ENCODE data around the gene SIRT4. TPM values are rescaled to one million over a fixed set of nuclear protein-coding genes. Genes with fewer than 3 reads are reported as not detected.

SIRT4 gene
- total RNA-seq, 1 experiment from 2014 or later: 1.5 TPM

- ATAC-seq: no peak
- no peak overlapping the region for H3K4me3 ChIP-seq (ENCODE audit: low read depth in 2 of 2, low read length in 2 of 2)
- no peaks in the 10 kb centered on the region for H3K36me3 ChIP-seq (ENCODE audit: control insufficient read depth, insufficient read depth, low read length)
- no peak for DNase-seq (ENCODE audit: low read depth, low spot score)
- POLR2A ChIA-PET: no interaction called here
- no peaks in the 10 kb centered on the region for H3K9me3 ChIP-seq (ENCODE audit: control insufficient read depth, insufficient read depth, low read depth, low read length)
- in situ Hi-C loops (cut with HindIII; ENCODE audit: low pct_unique_long_range_greater_than_20kb, low sequenced_read_pairs): no loop called here
- peaks cover 10% of the 10 kb centered on the region for H3K4me1 ChIP-seq (ENCODE audit: control insufficient read depth, insufficient read depth, low read length)
- no peaks in the 10 kb centered on the region for H3K27me3 ChIP-seq (ENCODE audit: control insufficient read depth, insufficient read depth, low read length)
- TF ChIP-seq, protein P1, sequence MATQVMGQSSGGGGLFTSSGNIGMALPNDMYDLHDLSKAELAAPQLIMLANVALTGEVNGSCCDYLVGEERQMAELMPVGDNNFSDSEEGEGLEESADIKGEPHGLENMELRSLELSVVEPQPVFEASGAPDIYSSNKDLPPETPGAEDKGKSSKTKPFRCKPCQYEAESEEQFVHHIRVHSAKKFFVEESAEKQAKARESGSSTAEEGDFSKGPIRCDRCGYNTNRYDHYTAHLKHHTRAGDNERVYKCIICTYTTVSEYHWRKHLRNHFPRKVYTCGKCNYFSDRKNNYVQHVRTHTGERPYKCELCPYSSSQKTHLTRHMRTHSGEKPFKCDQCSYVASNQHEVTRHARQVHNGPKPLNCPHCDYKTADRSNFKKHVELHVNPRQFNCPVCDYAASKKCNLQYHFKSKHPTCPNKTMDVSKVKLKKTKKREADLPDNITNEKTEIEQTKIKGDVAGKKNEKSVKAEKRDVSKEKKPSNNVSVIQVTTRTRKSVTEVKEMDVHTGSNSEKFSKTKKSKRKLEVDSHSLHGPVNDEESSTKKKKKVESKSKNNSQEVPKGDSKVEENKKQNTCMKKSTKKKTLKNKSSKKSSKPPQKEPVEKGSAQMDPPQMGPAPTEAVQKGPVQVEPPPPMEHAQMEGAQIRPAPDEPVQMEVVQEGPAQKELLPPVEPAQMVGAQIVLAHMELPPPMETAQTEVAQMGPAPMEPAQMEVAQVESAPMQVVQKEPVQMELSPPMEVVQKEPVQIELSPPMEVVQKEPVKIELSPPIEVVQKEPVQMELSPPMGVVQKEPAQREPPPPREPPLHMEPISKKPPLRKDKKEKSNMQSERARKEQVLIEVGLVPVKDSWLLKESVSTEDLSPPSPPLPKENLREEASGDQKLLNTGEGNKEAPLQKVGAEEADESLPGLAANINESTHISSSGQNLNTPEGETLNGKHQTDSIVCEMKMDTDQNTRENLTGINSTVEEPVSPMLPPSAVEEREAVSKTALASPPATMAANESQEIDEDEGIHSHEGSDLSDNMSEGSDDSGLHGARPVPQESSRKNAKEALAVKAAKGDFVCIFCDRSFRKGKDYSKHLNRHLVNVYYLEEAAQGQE (IDR thresholded peaks at IDR 0.05; ENCODE audit: insufficient read depth in 1 of 2, low read depth in 2 of 2, low read length in 1 of 2): no peak
- no peak for TF ChIP-seq TCF7L2 (IDR thresholded peaks at IDR 0.05; ENCODE audit: low read depth, low read length)
- TF ChIP-seq, protein P2, sequence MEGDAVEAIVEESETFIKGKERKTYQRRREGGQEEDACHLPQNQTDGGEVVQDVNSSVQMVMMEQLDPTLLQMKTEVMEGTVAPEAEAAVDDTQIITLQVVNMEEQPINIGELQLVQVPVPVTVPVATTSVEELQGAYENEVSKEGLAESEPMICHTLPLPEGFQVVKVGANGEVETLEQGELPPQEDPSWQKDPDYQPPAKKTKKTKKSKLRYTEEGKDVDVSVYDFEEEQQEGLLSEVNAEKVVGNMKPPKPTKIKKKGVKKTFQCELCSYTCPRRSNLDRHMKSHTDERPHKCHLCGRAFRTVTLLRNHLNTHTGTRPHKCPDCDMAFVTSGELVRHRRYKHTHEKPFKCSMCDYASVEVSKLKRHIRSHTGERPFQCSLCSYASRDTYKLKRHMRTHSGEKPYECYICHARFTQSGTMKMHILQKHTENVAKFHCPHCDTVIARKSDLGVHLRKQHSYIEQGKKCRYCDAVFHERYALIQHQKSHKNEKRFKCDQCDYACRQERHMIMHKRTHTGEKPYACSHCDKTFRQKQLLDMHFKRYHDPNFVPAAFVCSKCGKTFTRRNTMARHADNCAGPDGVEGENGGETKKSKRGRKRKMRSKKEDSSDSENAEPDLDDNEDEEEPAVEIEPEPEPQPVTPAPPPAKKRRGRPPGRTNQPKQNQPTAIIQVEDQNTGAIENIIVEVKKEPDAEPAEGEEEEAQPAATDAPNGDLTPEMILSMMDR (IDR thresholded peaks at IDR 0.05): no peak
- no peak for TF ChIP-seq POLR2AphosphoS5 (IDR thresholded peaks at IDR 0.05; ENCODE audit: low read depth, low read length)
- TF ChIP-seq SIN3A (IDR thresholded peaks at IDR 0.05; ENCODE audit: borderline replicate concordance, insufficient read depth, low read depth, low read length): no peak
- BruUV-seq (replicated peaks): no TSS peak
- CTCF ChIA-PET: no interaction called here
- H3K27ac ChIP-seq (ENCODE audit: low read length): no peak overlapping the region
- intact Hi-C loops (cut with micrococcal nuclease; ENCODE audit: unreplicated experiment): no loop called here
Observed at GRCh38 chr12:120287491-120287890, 14.6 kb upstream of the SIRT4 start.

DNA sequence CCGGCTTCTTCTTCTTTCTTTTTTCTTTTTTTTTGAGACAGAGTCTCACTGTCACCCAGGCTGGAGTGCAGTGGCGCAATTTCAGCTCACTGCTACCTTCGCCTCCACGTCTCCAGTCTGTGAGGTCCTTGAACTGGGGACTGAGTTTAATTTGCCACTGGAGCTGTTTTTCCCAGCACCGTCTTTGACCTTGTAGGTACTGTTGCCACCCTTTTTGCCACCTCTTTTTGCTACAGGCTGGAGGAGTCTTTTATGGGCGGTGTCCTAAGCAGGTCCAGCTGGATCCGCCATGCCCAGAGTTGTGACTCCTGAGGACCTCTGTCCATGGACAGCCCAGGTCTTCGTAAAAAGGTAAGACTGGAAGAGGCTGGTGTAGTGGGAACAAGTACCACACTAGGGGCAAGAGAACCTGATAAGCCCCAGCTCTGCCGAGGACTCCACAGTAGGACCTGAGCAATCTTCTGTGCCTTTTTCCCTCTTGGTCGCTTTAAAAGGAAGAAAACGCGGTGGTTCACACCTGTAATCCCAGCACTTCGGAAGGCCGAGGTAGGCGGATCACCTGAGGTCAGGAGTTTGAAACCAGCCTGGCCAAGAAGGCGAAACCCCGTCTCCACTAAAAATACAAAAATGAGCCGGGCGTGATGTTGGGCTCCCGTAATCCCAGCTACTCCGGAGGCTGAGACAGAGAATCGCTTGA is 11.4 kb upstream of the SIRT4 start:
- CTCF ChIA-PET: interaction anchor here (0.9 to 1.3 kb wide), 2 partner anchors 59 to 62 kb away, joined by 4 to 8 read pairs; no protein-coding TSS in a partner anchor
- Histone ChIP-seq H3K4me3 (ENCODE audit: low read depth in 2 of 2, low read length in 2 of 2) (peak overlapping the region; percentile 20 to 63), H3K36me3 (ENCODE audit: control insufficient read depth, insufficient read depth, low read length) (no peaks in the 10 kb centered on the region), H3K9me3 (ENCODE audit: control insufficient read depth, insufficient read depth, low read depth, low read length) (no peaks in the 10 kb centered on the region), H3K27ac (ENCODE audit: low read length) (peak overlapping the region; percentile 85), H3K27me3 (ENCODE audit: control insufficient read depth, insufficient read depth, low read length) (no peaks in the 10 kb centered on the region), H3K4me1 (ENCODE audit: control insufficient read depth, insufficient read depth, low read length) (peaks cover 15% of the 10 kb centered on the region)
- TF ChIP-seq POLR2AphosphoS5 (IDR thresholded peaks at IDR 0.05; ENCODE audit: low read depth, low read length) (no peak), TCF7L2 (IDR thresholded peaks at IDR 0.05; ENCODE audit: low read depth, low read length) (no peak), SIN3A (IDR thresholded peaks at IDR 0.05; ENCODE audit: borderline replicate concordance, insufficient read depth, low read depth, low read length) (no peak)
- TF ChIP-seq, protein P1 (IDR thresholded peaks at IDR 0.05; ENCODE audit: insufficient read depth in 1 of 2, low read depth in 2 of 2, low read length in 1 of 2): no peak
- TF ChIP-seq, protein P2 (IDR thresholded peaks at IDR 0.05): no peak
- ATAC-seq (peak; percentile 51), DNase-seq (ENCODE audit: low read depth, low spot score) (peak; percentile 46)
- POLR2A ChIA-PET: interaction anchor here (0.6 to 2.2 kb wide), 26 partner anchors 11 to 1007 kb away, joined by 3 to 28 read pairs (median 8); partner anchors contain the start of genes PXN, RAB35, RPLP0 and SIRT4
- in situ Hi-C loops (cut with HindIII; ENCODE audit: low pct_unique_long_range_greater_than_20kb, low sequenced_read_pairs): no loop called here
- intact Hi-C loops (cut with micrococcal nuclease; ENCODE audit: unreplicated experiment): no loop called here
- no TSS peak for BruUV-seq (replicated peaks)
